Measurements from ENCODE around the gene NDUFS6.

DNA sequence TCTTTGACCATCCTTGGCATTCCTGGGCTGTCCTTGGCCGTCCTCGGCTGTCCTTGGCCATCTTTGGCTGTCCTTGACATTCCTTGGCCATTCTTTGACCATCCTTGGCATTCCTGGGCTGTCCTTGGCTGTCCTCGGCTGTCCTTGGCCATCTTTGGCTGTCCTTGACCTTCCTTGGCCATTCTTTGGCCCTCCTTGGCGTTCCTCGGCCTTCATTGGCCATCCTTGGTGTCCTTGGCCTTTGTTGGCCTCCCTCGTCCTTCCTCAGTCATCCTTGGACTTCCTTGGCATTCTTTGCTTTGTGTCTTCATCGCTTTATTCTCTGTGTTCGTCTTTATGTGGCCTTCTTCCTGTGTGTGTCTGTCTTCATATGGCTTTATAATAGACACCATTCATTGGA, 20.7 kb downstream of the NDUFS6 start:
- TF ChIP-seq, protein P1, sequence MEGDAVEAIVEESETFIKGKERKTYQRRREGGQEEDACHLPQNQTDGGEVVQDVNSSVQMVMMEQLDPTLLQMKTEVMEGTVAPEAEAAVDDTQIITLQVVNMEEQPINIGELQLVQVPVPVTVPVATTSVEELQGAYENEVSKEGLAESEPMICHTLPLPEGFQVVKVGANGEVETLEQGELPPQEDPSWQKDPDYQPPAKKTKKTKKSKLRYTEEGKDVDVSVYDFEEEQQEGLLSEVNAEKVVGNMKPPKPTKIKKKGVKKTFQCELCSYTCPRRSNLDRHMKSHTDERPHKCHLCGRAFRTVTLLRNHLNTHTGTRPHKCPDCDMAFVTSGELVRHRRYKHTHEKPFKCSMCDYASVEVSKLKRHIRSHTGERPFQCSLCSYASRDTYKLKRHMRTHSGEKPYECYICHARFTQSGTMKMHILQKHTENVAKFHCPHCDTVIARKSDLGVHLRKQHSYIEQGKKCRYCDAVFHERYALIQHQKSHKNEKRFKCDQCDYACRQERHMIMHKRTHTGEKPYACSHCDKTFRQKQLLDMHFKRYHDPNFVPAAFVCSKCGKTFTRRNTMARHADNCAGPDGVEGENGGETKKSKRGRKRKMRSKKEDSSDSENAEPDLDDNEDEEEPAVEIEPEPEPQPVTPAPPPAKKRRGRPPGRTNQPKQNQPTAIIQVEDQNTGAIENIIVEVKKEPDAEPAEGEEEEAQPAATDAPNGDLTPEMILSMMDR (IDR thresholded peaks at IDR 0.05; ENCODE audit: low read length), result no peak
- no peak for TF ChIP-seq EZH2 (IDR thresholded peaks at IDR 0.05; ENCODE audit: borderline replicate concordance, low read length)
